Chondrocyte (in vitro differentiated cells): Measurements from ENCODE around the gene ALDH4A1. TPM values are rescaled to one million over a fixed set of nuclear protein-coding genes. Genes with fewer than 3 reads are reported as not detected.

ENCODE experiments used
- DNase-seq: peaks from one replicate; pipeline ENCODE4 v3.0.0; 2021; ENCODE audit warnings: mixed read lengths, low spot score
- H3K27ac Mint-ChIP-seq: one replicate; pipeline ENCODE4 v1.8.0; 2021; ENCODE audit warnings: mild to moderate bottlenecking, moderate library complexity, mixed read lengths; ENCODE audit not compliant: unreplicated experiment
- H3K27me3 Mint-ChIP-seq: 2 replicates; pipeline ENCODE4 v1.8.0; 2021; ENCODE audit warnings: low read depth, mixed read lengths
- H3K36me3 Mint-ChIP-seq: 2 replicates; pipeline ENCODE4 v1.8.0; 2021; ENCODE audit warnings: low read depth, mixed read lengths
- H3K4me1 Mint-ChIP-seq: 2 replicates; pipeline ENCODE4 v1.8.0; 2021; ENCODE audit warnings: low read depth, mild to moderate bottlenecking, mixed read lengths
- H3K4me3 Mint-ChIP-seq: one replicate; pipeline ENCODE4 v1.8.0; 2021; ENCODE audit warnings: mild to moderate bottlenecking, moderate library complexity, mixed read lengths; ENCODE audit not compliant: unreplicated experiment
- H3K9me3 Mint-ChIP-seq: 2 replicates; pipeline ENCODE4 v1.8.0; 2021; ENCODE audit warnings: low read depth, mixed read lengths
- CTCF ChIP-seq: fragments of 200-600 bp; sonication (generic); IDR thresholded peaks from 2 replicates; pipeline ENCODE4 v1.5.0; 2021; ENCODE audit warnings: antibody characterized with exemption, mild to moderate bottlenecking, moderate library complexity
- total RNA-seq: library from RNA; stranded (reverse); gene quantifications from 3 replicates; pipeline ENCODE4 v1.2.1, GENCODE V29; 2021

The ALDH4A1 gene
- total RNA-seq, 1 donor from 2014 or later = 14.2 TPM

- H3K27me3 Mint-ChIP-seq = no peaks in the 10 kb centered on the region
- H3K36me3 Mint-ChIP-seq = no peaks in the 10 kb centered on the region
- no peaks in the 10 kb centered on the region for H3K9me3 Mint-ChIP-seq
- no peak for DNase-seq
- TF ChIP-seq CTCF = no peak
- H3K27ac Mint-ChIP-seq = no peak overlapping the region
- no peak overlapping the region for H3K4me3 Mint-ChIP-seq
- H3K4me1 Mint-ChIP-seq = peaks cover 36% of the 10 kb centered on the region
These were observed 32.0 kb upstream of the ALDH4A1 start for GRCh38 chr1:18934205-18935000.

- no peaks in the 10 kb centered on the region for H3K27me3 Mint-ChIP-seq
- no peak for TF ChIP-seq CTCF
- H3K9me3 Mint-ChIP-seq = no peaks in the 10 kb centered on the region
- peaks cover 35% of the 10 kb centered on the region for H3K4me1 Mint-ChIP-seq
- no peaks in the 10 kb centered on the region for H3K36me3 Mint-ChIP-seq
- DNase-seq = no peak
- H3K4me3 Mint-ChIP-seq = no peak overlapping the region
- H3K27ac Mint-ChIP-seq = peak overlapping the region; percentile 58
These were observed 30.5 kb upstream of the ALDH4A1 start for GRCh38 chr1:18932879-18933278.

- H3K9me3 Mint-ChIP-seq = no peaks in the 10 kb centered on the region
- H3K27ac Mint-ChIP-seq = peak overlapping the region; percentile 58
- DNase-seq = no peak
- H3K36me3 Mint-ChIP-seq = no peaks in the 10 kb centered on the region
- peaks cover 40% of the 10 kb centered on the region for H3K4me1 Mint-ChIP-seq
- H3K4me3 Mint-ChIP-seq = no peak overlapping the region
- TF ChIP-seq CTCF = no peak
- H3K27me3 Mint-ChIP-seq = no peaks in the 10 kb centered on the region
These were observed 30.0 kb upstream of the ALDH4A1 start for GRCh38 chr1:18932387-18932786.

GRCh38 chr1:18931730-18932129 lies 29.4 kb upstream of the ALDH4A1 start:
- H3K27ac Mint-ChIP-seq = no peak overlapping the region

GRCh38 chr1:18929686-18930085 lies 27.3 kb upstream of the ALDH4A1 start:
- H3K4me1 Mint-ChIP-seq = peaks cover 55% of the 10 kb centered on the region
- no peaks in the 10 kb centered on the region for H3K9me3 Mint-ChIP-seq
- TF ChIP-seq CTCF = no peak
- no peak for DNase-seq
- H3K27ac Mint-ChIP-seq = no peak overlapping the region
- no peaks in the 10 kb centered on the region for H3K27me3 Mint-ChIP-seq
- H3K4me3 Mint-ChIP-seq = no peak overlapping the region
- H3K36me3 Mint-ChIP-seq = peaks cover 1% of the 10 kb centered on the region

More at GRCh38 chr1:18931730-18932129, 29.4 kb upstream of the ALDH4A1 start:
- no peak for TF ChIP-seq CTCF
- H3K4me3 Mint-ChIP-seq = no peak overlapping the region
- no peaks in the 10 kb centered on the region for H3K9me3 Mint-ChIP-seq
- no peaks in the 10 kb centered on the region for H3K36me3 Mint-ChIP-seq
- peaks cover 40% of the 10 kb centered on the region for H3K4me1 Mint-ChIP-seq
- DNase-seq = no peak
- no peaks in the 10 kb centered on the region for H3K27me3 Mint-ChIP-seq
